Stimulated activated CD8-positive, alpha-beta memory T cell treated with anti-CD3 and anti-CD28 coated beads, Interleukin-12 subunit alpha, Interleukin-12 subunit beta, amount 100 ng/mL, for 4 hours (primary cell): Measurements from ENCODE around the gene CCL4.
"Not testable (repeated sequence)": the region's sequence is repeated elsewhere in the genome, so short reads cannot be mapped to it uniquely, and the experiment has no call there.

Source experiments
- DNase-seq: peaks from one replicate; pipeline ENCODE4 v3.0.0-alpha.2; 2020; ENCODE audit warnings: low read depth

Gene CCL4

DNA sequence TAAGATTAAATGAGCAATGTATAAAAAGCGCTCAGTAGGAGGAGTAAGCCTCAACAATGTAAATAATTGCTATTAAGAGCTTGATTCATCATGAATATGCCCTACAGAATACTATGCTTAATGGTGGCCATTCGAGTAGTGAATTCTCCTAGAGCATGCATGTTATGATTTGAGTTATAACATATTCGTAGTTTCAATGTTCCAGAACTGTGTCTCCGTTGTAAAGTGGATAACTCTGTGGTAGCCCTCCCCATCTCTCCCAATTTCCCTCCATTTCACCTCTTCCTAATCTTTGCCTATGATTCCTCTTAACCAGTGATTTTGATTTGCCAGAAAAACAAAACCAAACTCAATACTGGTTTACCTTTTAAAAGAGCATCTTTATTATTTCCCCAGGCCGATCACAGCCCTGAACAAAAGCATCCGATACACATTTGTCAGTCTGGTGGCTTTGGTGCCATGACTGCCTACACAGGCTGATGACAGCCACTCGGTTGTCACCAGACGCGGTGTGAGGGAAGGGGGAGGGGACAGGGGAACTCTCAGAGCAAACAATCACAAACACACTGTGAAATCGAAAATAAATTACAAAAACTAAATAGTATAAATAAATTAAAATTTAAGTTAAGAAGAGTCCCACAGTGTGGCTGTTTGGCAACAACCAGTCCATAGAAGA lies 15.6 kb upstream of the CCL4 start:
- not testable (repeated sequence) for DNase-seq

DNA sequence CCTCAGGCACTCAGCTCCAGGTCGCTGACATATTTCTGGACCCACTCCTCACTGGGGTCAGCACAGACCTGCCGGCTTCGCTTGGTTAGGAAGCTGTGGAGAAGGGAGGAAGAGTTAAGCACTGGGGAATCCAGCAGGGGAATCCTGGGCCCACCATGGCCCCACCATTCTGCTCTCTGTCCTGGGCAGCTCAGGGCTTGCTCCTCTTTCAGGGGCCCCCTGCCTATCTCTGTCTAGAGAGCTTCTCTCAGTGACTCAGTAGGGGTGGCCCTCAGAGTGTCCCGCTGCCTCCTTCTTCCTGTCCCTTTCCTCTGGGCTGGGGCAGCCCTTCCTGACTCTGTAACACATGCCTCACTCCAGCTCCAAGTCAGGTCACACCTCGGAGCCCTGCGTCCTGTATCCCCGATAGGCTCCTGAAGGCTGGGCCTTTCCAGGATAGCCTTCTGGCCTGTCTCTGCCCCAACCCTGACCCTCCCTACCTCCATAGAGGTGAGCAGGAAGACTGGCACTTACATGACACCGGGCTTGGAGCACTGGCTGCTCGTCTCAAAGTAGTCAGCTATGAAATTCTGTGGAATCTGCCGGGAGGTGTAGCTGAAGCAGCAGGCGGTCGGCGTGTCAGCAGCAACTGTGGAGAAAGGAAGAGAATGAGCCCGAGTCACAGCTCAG lies 14.8 kb upstream of the CCL4 start:
- DNase-seq: no peak

DNA sequence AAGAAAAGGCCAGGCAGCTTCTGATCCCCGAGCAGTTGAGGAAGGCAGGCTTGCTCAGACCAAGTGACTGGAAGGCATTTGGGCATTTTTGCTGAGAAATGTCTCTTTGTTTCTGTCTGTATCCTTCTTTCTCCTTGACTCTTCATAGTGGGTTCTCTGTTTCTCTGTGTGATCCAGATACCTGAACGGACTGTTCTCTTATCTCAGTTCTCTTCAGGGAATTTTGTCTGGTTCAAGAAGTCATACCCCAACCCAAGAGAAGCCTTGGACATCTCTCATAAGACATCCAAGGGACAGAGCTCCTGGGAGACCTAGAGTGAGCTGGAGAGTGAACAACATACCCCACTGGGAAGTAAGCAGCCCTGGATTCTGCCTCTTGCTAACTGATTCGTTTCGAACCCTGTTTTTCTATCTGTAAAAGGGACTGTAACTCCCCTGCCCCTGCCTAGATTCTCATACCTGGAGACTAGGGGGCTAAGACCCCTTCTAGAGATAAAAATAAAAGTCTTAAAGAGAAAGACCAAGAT lies 14.2 kb upstream of the CCL4 start:
- DNase-seq: no peak

DNA sequence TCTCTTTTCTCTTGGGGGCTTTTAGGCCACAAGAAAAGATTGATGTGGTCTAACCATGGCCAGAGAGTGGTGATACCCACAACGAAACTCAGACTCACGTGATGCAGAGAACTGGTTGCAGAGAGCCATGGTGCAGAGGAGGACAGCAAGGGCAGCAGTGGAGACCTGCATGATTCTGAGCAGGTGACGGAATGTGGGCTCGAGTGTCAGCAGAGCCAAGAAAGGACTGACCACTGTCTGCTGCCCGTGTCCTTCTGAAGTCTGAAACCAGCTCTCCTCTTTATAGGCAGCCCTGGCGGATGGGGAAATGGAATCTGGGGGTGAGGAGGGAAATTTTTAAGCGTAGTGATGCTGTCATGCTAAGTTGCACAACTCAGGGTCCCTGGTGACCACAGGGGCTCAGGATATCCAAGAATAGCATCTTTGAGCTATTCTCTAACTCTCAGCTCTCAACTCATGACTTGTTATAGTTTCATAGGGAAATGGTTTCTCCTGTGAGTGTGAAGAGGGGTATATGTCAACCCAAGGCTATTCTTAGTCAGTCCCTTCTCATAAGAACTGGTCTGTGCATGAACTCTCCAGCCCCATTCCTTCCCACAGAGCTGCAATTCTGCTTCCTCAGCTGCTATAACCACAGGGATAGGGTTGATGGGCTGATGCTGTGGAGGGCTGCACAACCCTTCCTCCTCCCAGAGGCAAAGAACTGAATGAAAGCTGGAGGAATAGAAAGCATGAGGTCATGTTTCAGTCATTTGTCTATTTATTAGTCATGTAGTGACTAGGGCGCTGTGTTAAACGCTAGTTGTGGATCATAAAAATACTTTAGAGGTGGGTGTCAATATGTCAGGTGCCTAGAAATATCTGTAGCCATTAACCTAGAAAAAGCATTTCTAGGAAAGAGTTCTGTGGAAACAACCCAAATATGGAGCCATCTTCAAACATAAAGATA lies 13.5 kb upstream of the CCL4 start, which contains the start of gene CCL3:
CCL3 (minus strand) TSS at position 256 of the 949 bp plus-strand sequence; CDS start at position 171, 85 bp downstream.
- DNase-seq: no peak

DNA sequence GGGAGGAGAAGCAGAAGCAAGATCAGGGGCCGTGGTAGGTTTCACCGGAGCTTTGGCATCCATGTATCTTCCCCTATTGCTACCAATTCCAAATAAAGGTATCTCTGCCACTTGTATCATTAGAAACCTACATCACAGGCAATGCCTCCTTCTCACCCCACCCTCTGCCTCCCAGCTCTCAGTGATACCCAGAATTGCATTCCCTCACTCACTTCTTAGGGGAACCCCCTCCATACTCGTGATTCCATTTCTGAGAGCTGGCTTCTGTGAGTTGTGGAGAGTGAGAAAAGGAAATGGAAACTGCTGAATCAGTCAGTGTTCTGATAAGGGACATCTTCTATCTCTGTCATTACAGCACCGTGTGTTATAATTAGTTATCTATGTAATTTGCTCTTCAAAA lies 11.4 kb upstream of the CCL4 start:
- no peak for DNase-seq

DNA sequence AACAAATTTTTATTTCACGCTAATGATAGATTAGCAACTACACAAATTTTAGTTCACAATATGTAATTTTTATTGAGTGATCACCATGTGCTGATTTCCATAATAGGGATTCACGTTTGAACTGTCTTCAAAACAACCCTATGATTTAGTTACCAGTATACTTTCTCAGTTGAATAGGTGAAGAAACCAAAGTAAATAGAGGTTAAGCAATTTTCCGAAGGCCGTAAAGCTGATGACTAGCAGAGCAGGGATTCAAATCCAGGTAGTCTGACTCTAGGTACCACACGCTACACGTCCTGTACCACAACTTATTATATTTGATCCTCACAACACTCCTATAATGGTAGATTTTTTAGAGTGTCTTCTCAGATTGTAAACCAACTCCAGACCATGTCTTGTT lies 10.9 kb upstream of the CCL4 start:
- not testable (repeated sequence) for DNase-seq

DNA sequence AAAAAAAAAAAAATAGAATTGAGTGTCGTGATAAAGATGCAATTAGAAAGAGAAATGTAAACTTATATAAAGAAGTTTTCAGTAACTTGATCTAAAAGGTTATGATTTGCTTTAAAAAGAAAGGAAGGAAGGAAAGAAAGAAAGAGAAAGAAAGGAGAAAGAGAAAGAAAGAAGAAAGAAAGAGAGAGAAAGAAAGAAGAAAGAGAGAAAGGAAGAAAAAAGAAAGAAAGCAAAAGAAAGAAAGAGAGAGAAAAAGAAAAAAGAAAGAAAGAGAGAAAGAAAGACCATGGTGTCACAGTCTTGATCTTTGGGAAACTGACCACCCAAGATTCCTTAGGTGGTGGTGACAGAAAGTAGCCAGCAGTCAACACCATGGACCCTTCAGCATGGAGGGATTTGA lies 9.4 kb upstream of the CCL4 start:
- no peak for DNase-seq

DNA sequence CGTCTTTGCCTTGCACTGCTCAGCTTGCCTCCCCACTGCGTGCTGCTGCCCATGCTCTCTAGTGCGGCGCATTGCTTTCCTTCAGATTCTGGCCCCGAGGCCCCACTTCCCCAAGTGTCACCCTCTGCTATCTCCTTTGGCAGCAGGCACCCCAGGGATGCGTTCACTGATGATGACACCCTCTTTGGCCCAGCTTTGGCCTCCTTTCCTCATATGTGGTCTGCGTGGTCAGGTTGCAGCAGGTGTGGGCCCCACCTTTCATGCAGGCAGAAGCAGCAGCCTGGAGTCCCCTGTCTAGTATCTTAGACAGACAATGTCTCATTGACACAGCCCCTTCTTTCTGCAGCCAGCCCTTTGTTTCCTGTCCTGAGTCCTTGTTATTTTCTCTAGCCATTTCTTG lies 8.9 kb upstream of the CCL4 start:
- DNase-seq: no peak

DNA sequence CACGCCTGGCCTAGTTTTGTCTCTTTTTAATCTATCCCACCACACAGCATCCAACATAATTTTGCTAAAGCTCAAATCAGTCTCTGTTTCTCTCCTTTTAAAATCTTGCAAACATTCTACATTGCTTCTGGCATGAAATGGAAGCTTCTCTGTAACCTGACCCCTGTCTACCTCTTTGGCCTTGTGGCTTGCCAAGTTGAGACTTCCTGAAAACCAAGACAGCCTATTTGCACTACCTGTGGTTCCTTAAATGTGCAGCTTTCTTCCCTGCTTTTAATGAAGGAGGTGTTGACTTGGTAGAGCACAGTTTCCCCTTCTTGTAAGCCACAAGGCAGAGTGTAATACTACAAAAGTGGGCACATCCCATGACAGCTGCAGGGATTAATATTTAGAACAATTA lies 7.6 kb upstream of the CCL4 start:
- DNase-seq: no peak

DNA sequence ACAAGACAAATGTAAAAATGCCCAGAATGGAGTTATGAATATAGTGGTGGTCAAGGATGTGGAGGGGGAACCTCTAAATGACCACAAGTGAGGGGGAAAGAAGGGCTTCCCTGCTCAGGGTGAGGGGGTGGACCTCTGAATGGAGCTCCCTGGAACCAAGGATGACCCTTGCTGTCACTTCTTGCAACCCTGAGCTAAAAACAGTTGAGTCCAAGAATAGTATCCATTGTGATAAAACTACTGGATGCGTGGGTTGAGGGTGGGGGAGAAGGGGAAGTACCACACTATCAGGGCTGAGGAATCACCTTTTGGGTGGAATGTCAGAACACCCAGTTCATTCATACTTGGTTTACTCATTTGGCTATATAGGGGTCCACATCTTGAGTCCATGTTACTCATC lies 4.6 kb upstream of the CCL4 start:
- not testable (repeated sequence) for DNase-seq

DNA sequence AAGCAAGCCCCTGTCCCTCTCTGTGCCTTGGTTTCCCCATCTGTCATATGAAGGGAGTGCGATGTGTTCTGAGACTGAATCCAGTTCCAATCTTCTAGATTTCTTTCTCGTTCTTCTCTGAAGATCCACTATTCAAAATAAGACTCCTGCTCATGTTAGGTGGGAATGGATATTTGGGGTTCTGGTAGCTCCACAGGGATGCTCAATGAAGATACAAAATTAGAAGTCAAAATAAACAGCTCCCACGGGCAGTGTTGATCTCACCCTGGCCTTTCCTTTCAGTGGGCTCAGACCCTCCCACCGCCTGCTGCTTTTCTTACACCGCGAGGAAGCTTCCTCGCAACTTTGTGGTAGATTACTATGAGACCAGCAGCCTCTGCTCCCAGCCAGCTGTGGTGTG lies 619 bp downstream of the CCL4 start:
- not testable (repeated sequence) for DNase-seq

DNA sequence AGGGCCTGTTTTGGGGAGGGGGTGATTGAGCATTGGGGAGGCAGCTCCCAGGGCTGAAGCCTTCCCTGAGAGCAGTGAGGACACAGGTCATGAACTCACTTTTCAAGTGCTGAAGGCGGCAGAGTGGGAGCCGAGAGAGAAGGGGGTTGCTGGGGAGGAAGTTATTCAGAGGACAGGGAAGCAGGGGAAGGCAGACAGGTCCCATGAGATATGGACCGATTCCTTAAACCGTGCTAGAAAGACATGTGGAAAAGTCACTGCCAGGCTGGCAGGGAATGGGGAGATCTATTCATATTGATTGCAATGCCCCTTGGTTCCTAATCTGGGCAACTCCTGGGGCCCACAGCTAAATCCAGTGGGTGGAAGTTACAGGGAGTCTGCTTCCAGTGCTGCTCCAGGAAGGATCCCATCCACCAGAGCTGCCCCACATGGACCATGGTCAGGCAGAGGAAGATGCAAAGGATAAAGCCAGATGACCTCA lies 1.1 kb downstream of the CCL4 start:
- DNase-seq: no peak

DNA sequence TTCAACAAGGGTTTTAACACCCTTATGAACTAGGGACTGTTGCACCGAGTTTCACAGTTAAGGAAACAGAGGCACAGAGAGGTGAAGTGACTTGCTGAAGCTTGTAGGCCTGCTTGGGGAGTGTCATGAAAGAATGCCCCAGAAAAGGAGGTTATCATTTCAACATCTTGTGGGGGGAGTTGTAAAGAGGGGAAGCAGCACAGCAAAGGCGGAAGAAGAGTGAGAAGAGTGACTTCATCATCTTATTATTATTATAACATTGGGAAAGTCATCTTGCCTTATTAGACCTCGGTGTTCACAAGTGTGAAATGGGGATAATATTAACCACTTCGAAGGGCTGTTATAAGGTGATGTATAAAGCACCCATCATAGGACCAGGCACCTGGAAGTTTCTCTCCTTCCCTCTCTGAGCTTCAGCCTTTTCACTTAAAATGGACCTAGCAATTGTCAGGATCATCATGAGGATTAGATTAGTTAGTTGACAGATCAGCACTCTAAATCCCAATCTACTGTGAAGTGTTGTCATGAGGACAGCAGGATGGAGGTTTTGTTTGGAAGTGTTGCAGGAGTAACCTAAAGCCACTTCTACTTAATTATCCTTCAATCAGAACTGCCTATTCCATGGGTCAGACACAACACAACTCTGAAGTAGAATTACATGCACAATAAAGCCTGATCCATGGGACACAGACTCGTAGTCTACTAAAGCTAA lies 2.3 kb downstream of the CCL4 start:
- no peak for DNase-seq

DNA sequence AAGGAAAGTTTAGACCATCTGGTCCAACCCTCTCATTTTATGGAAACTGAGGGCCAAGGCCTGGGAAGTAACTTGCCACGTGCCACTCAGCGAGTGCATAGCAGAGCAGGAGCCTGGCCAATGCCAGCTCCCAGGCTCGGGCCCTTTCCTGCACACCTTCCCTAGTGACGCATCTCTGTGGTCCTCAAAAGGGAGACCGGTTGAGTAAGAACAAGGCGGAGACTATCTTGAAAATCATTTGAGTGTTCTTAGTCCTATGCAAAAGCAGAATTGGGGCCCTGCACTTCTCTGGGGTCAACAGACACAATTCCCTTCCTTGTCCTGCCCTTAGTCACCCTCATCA lies 2.8 kb downstream of the CCL4 start:
- no peak for DNase-seq

DNA sequence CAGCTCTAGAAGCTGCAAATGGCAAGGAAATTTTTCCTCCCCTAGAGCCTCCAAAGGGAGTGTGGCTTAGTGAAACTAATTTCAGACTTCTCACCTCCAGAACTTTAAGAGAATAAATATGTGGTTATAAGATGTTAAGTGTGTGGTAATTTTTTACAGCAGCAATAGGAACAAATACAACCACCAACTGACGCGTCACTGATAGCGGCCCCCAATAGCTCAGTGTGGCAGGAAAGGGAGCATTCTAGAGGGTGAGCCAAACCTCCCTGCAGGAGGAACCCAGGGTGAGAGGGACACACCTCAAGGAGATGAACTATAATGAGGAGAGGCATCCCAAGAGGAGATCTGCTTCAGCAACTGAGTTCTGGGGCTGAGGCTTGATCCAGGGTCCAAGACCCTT lies 4.0 kb downstream of the CCL4 start:
- DNase-seq: no peak

DNA sequence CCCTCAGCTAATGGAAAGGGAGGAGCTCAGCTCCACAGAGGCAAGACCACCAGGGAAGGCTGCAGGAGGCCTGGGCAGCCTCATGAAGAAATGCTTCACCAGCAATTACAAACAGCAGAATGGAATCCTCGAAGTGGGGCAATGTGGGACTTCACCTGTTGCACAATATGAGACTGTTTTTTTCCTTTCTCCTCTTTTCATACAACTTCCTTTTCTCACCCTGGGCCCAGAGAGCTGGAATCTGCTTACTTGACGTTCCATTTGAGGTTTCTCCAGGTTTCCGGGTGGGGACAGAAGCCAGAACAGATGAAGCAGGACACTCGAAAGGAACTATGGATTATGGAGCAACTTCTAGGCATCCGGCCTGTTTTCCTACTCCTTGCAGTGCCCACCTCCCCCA lies 4.6 kb downstream of the CCL4 start:
- not testable (repeated sequence) for DNase-seq

DNA sequence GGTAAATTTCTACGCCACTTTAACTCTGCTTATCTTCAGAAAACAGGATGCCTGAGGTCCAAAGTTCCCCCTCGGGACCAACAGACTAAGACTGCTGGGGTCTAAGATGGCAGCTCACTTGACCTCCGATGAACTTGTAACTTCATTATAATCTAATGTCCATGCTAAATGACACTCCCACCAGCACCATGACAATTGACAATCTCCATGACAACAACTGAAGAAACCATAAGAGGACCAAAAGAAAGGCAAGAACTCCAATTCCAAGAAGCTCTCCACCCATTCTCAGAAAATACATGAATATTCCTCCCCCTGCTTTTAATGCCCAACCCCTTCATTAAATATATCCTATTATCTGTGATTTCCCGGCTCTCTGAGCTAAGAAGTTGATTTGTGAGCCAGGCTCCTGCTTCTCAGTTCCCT lies 7.5 kb downstream of the CCL4 start:
- DNase-seq: no peak

DNA sequence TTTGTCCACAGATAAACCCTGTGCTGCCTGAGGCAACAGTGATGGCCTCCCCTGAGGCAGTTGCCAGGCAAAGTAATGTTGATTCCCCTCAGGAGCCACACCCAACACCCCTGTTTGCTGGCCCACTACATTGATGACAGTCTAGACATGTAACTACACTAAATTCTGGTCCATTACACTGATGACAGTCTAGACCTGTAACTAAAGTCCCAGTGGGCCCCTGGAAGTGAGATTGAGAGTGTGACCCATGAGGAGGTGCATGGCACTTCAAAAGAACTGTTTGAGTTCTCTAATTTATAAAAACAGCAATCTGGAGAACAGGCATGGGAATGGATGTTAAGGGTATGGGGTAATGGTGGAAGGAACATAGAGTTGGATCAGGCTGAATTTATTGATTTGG lies 8.9 kb downstream of the CCL4 start:
- DNase-seq: no peak

DNA sequence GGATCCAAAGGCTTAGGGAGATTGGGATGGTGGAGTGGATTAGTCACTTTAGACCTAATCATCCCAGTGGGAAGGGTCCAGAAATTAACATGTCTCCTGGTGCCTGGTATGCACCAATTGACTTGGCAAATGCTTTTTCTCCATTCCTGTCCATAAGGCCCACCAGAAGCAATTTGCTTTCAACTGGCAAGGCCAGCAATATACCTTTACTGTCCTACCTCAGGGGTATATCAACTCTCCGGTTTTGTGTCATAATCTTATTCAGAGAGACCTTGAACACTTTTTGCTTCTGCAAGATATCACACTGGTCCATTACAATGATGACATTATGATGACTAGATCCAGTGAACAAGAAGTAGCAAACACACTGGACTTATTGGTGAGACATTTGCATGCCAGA lies 9.5 kb downstream of the CCL4 start:
- not testable (repeated sequence) for DNase-seq

DNA sequence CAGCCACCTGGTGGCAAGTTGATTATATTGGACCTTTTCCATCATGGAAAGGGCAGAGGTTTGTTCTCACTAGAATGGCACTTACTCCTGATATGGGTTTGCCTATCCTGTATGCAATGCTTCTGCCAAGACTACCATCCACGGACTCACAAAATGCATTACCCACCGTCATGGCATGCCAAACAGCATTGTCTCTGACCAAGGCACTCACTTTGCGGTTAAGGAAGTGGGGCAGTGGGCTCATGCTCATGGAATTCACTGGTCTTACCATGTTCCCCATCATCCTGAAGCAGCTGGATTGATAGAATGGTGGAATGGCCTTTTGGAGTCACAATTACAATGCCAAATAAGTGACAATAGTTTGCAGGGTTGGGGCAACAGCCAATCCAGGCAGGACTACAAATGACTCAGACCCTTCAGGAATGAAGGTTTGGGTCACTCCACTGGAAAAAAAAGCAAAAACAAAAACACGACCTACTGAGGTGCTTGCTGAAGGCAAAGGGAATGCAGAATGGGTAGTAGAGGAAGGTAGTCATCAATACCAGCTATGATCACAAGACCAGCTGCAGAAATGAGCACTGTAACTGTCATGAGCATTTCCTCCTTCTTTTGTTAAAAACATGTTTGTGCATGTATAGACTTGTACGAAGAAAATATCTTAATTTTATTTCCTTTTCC lies 11.5 kb downstream of the CCL4 start:
- DNase-seq: not testable (repeated sequence)

DNA sequence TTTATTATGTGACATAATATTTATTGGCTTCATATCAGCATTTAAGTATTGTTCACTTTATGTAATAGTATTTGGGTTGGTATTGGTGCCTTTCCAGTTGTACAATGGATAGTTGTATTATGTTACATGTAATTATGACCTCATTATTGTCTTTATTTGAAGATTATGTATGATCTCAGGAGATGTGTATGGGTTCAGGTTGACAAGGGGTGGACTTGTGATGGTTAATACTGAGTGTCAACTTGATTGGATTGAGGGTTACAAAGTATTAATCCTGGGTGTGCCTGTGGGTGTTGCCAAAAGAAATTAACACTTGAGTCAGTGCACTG lies 12.0 kb downstream of the CCL4 start:
- not testable (repeated sequence) for DNase-seq
